Muscle layer of colon (tissue), 2 donors: ENCODE measurements around the gene FBXO48.

Experiments
- H3K27ac ChIP-seq: one replicate; pipeline ENCODE4 v1.7.0; 2013; ENCODE audit warnings: low read depth, mild to moderate bottlenecking, low read length, moderate library complexity
- H3K27me3 ChIP-seq, 2 donors: one replicate each; pipeline ENCODE4 v1.7.0; 2013; ENCODE audit warnings: low read length in 2 of 2, mild to moderate bottlenecking in 2 of 2; ENCODE audit not compliant: insufficient read depth in 2 of 2, control insufficient read depth in 1 of 2
- H3K36me3 ChIP-seq: one replicate; pipeline ENCODE4 v1.7.0; 2013; ENCODE audit warnings: mild to moderate bottlenecking, low read length; ENCODE audit not compliant: insufficient read depth
- H3K4me1 ChIP-seq: one replicate; pipeline ENCODE4 v1.7.0; 2013; ENCODE audit warnings: mild to moderate bottlenecking, low read length; ENCODE audit not compliant: insufficient read depth
- H3K4me3 ChIP-seq, 2 donors: one replicate each; pipeline ENCODE4 v1.7.0; 2013; ENCODE audit warnings: low read length in 2 of 2, low read depth in 1 of 2, mild to moderate bottlenecking in 1 of 2, moderate library complexity in 1 of 2
- H3K9ac ChIP-seq: one replicate; pipeline ENCODE4 v1.7.0; 2013; ENCODE audit warnings: low read length
- H3K9me3 ChIP-seq: one replicate; pipeline ENCODE4 v1.7.0; 2013; ENCODE audit warnings: mild to moderate bottlenecking, low read length
- donor health status: abdominal sarcoma.
- donor health status: Adenocarcinoma of cecum.

Gene FBXO48

GRCh38 chr2:68431316-68431972, 35.6 kb downstream of the FBXO48 start:
- H3K4me1 ChIP-seq: peaks cover 4% of the 10 kb centered on the region
- H3K4me3 ChIP-seq: no peak overlapping the region
- no peaks in the 10 kb centered on the region for H3K27me3 ChIP-seq
- H3K9me3 ChIP-seq: no peaks in the 10 kb centered on the region
- H3K36me3 ChIP-seq: no peaks in the 10 kb centered on the region
- H3K27ac ChIP-seq: no peak overlapping the region
- no peak overlapping the region for H3K9ac ChIP-seq

- no peaks in the 10 kb centered on the region for H3K27me3 ChIP-seq
- H3K4me3 ChIP-seq: no peak overlapping the region
- no peak overlapping the region for H3K27ac ChIP-seq
- H3K9ac ChIP-seq: no peak overlapping the region
- no peaks in the 10 kb centered on the region for H3K36me3 ChIP-seq
- H3K4me1 ChIP-seq: no peaks in the 10 kb centered on the region
- no peaks in the 10 kb centered on the region for H3K9me3 ChIP-seq
Observed at GRCh38 chr2:68429311-68429826, 37.7 kb downstream of the FBXO48 start.

- H3K4me3 ChIP-seq: no peak overlapping the region
- no peaks in the 10 kb centered on the region for H3K9me3 ChIP-seq
- no peaks in the 10 kb centered on the region for H3K4me1 ChIP-seq
- no peaks in the 10 kb centered on the region for H3K36me3 ChIP-seq
- H3K27me3 ChIP-seq: no peaks in the 10 kb centered on the region
- H3K9ac ChIP-seq: no peak overlapping the region
- no peak overlapping the region for H3K27ac ChIP-seq
Observed at GRCh38 chr2:68428746-68429145, 38.3 kb downstream of the FBXO48 start.

GRCh38 chr2:68428126-68428525, 39.0 kb downstream of the FBXO48 start:
- H3K9me3 ChIP-seq: no peaks in the 10 kb centered on the region
- no peaks in the 10 kb centered on the region for H3K27me3 ChIP-seq
- H3K4me1 ChIP-seq: no peaks in the 10 kb centered on the region
- H3K4me3 ChIP-seq: no peak overlapping the region
- no peak overlapping the region for H3K9ac ChIP-seq
- H3K36me3 ChIP-seq: no peaks in the 10 kb centered on the region
- no peak overlapping the region for H3K27ac ChIP-seq

GRCh38 chr2:68426848-68427579, 40.1 kb downstream of the FBXO48 start:
- Histone ChIP-seq H3K4me3 (no peak overlapping the region), H3K9ac (no peak overlapping the region), H3K27me3 (no peaks in the 10 kb centered on the region), H3K4me1 (no peaks in the 10 kb centered on the region), H3K9me3 (no peaks in the 10 kb centered on the region), H3K27ac (no peak overlapping the region), H3K36me3 (no peaks in the 10 kb centered on the region)

- H3K4me1 ChIP-seq: no peaks in the 10 kb centered on the region
- no peaks in the 10 kb centered on the region for H3K9me3 ChIP-seq
- H3K27ac ChIP-seq: no peak overlapping the region
Observed at GRCh38 chr2:68426446-68426845, 40.6 kb downstream of the FBXO48 start.

GRCh38 chr2:68425503-68425902, 41.6 kb downstream of the FBXO48 start:
- Histone ChIP-seq H3K27ac (no peak overlapping the region), H3K27me3 (no peaks in the 10 kb centered on the region), H3K4me1 (no peaks in the 10 kb centered on the region), H3K9me3 (no peaks in the 10 kb centered on the region), H3K36me3 (no peaks in the 10 kb centered on the region), H3K4me3 (no peak overlapping the region), H3K9ac (no peak overlapping the region)

More at GRCh38 chr2:68426446-68426845, 40.6 kb downstream of the FBXO48 start:
- H3K9ac ChIP-seq: no peak overlapping the region
- no peaks in the 10 kb centered on the region for H3K36me3 ChIP-seq
- H3K27me3 ChIP-seq: no peaks in the 10 kb centered on the region
- H3K4me3 ChIP-seq: no peak overlapping the region

- Histone ChIP-seq H3K27me3 (no peaks in the 10 kb centered on the region), H3K9ac (no peak overlapping the region), H3K4me1 (no peaks in the 10 kb centered on the region), H3K9me3 (no peaks in the 10 kb centered on the region), H3K27ac (no peak overlapping the region), H3K36me3 (no peaks in the 10 kb centered on the region), H3K4me3 (no peak overlapping the region)
Observed at GRCh38 chr2:68423966-68424650, 43.0 kb downstream of the FBXO48 start.

GRCh38 chr2:68420254-68420910, 46.7 kb downstream of the FBXO48 start:
- Histone ChIP-seq H3K4me1 (no peaks in the 10 kb centered on the region), H3K9me3 (no peaks in the 10 kb centered on the region), H3K4me3 (no peak overlapping the region), H3K36me3 (no peaks in the 10 kb centered on the region), H3K9ac (no peak overlapping the region), H3K27me3 (no peaks in the 10 kb centered on the region), H3K27ac (no peak overlapping the region)

- Histone ChIP-seq H3K9ac (no peak overlapping the region), H3K36me3 (no peaks in the 10 kb centered on the region), H3K9me3 (no peaks in the 10 kb centered on the region), H3K4me1 (no peaks in the 10 kb centered on the region), H3K27ac (no peak overlapping the region), H3K4me3 (no peak overlapping the region), H3K27me3 (no peaks in the 10 kb centered on the region)
Observed at GRCh38 chr2:68418855-68419254, 48.2 kb downstream of the FBXO48 start.

GRCh38 chr2:68418419-68418818, 48.7 kb downstream of the FBXO48 start:
- Histone ChIP-seq H3K4me3 (no peak overlapping the region), H3K9me3 (no peaks in the 10 kb centered on the region), H3K27me3 (no peaks in the 10 kb centered on the region), H3K36me3 (no peaks in the 10 kb centered on the region), H3K9ac (no peak overlapping the region), H3K27ac (no peak overlapping the region), H3K4me1 (no peaks in the 10 kb centered on the region)
